ENCODE results near the gene LILRB5. TPM values are rescaled to one million over a fixed set of nuclear protein-coding genes. Genes with fewer than 3 reads are reported as not detected.

LILRB5 gene
- polyA plus RNA-seq, 2 of the 4 experiments (the other 2 are of a cell fraction), result not detected

GRCh38 chr19:54298357-54299125, 41.5 kb upstream of the LILRB5 start:
- no peak overlapping the region for H3K4me2 ChIP-seq
- no peak overlapping the region for H3K27ac ChIP-seq
- WGBS (ENCODE audit: missing lambda C conversion rate), result 0% methylated on average over 3 of the region's 4 CpGs
- TF ChIP-seq HMGXB4 (CRISPR knock-in tag; IDR thresholded peaks at IDR 0.05; ENCODE audit: borderline replicate concordance) (no peak), CBX8 (IDR thresholded peaks at IDR 0.05) (no peak), USF2 (IDR thresholded peaks at IDR 0.05) (no peak), TP53 (CRISPR knock-in tag; IDR thresholded peaks at IDR 0.05) (no peak), CBX2 (IDR thresholded peaks at IDR 0.05; ENCODE audit: borderline replicate concordance, low read depth) (no peak), HDAC2 (IDR thresholded peaks at IDR 0.05) (no peak), FOXS1 (CRISPR knock-in tag; IDR thresholded peaks at IDR 0.05) (no peak), ELK1 (IDR thresholded peaks at IDR 0.05; ENCODE audit: low read depth, low read length) (no peak), SMC3 (IDR thresholded peaks at IDR 0.05) (no peak), NFE2L2 (conservative IDR thresholded peaks at IDR 0.05; ENCODE audit: low read length) (no peak), POLR2A (IDR thresholded peaks at IDR 0.05; ENCODE audit: low read length) (no peak), CTCF (IDR thresholded peaks at IDR 0.05) (no peak)
- peaks cover 6% of the 10 kb centered on the region; the same call in 2 of the 3 replicates for H3K9me3 ChIP-seq
- no peak for DNase-seq (ENCODE audit: low read depth in 1 of 2, low spot score in 1 of 2)
- peak in 1 of 2 experiments; percentile 20; a peak in 1 of 6 replicates for ATAC-seq
- H3K4me1 ChIP-seq, result no peaks in the 10 kb centered on the region
- ChIA-PET CTCF (interaction anchor here (0.9 to 2.7 kb wide), 9 partner anchors 9 to 130 kb away, joined by 3 to 13 read pairs (median 3); no protein-coding TSS in a partner anchor), POLR2A (interaction anchor here (0.7 kb wide), 1 partner anchor 97 kb away, joined by 3 read pairs; no protein-coding TSS in a partner anchor)
- FAIRE-seq, result no peak
- H3K4me3 ChIP-seq, result no peak overlapping the region

GRCh38 chr19:54297759-54298305, 40.8 kb upstream of the LILRB5 start:
- TF ChIP-seq SMC3 (IDR thresholded peaks at IDR 0.05) (0 out of 3 replicates have a peak, but pooled peaks have one; percentile 21), CHD4 (IDR thresholded peaks at IDR 0.05; ENCODE audit: borderline replicate concordance) (no peak), USF2 (IDR thresholded peaks at IDR 0.05) (no peak), MAZ (IDR thresholded peaks at IDR 0.05; ENCODE audit: borderline replicate concordance, low read depth, low read length) (no peak), RAD21 (conservative IDR thresholded peaks at IDR 0.05 in 1 of 2, IDR thresholded peaks at IDR 0.05 in 1 of 2) (peak; percentile 22 to 49; a peak in 3 of 5 replicates)
- CTCF ChIA-PET, result interaction anchor here (0.6 to 2.7 kb wide), 10 partner anchors 10 to 129 kb away, joined by 3 to 13 read pairs (median 3); no protein-coding TSS in a partner anchor
- H3K4me2 ChIP-seq, result no peak overlapping the region
- no peak for FAIRE-seq
- H3K4me1 ChIP-seq, result no peaks in the 10 kb centered on the region
- peak in 1 of 2 experiments; percentile 29 for DNase-seq (ENCODE audit: low read depth in 1 of 2, low spot score in 1 of 2)
- peaks cover 10% of the 10 kb centered on the region; the same call in 2 of the 3 replicates for H3K9me3 ChIP-seq
- WGBS (ENCODE audit: missing lambda C conversion rate), result 7% methylated on average over 7 of the region's 7 CpGs
- peak; percentile 74 to 83; a peak in 4 of 6 replicates for ATAC-seq
- POLR2A ChIA-PET, result no interaction called here
- H3K27ac ChIP-seq, result no peak overlapping the region
- no peak overlapping the region for H3K4me3 ChIP-seq
